ENCODE measurements around the gene SIN3A. TPM values are rescaled to one million over a fixed set of nuclear protein-coding genes. Genes with fewer than 3 reads are reported as not detected.

SIN3A gene
- total RNA-seq, 1 experiment from 2014 or later: 91.8 TPM

- TF ChIP-seq EZH2 (IDR thresholded peaks at IDR 0.05; ENCODE audit: low read depth) (no peak), CTCF (conservative IDR thresholded peaks at IDR 0.05) (no peak)
- H2AFZ ChIP-seq: no peak overlapping the region
- no peak overlapping the region for H3K27ac ChIP-seq
- no peak overlapping the region for H3K4me2 ChIP-seq
- H4K20me1 ChIP-seq (ENCODE audit: insufficient read depth): peaks cover 6% of the 10 kb centered on the region; the same call in 1 of the 2 replicates
- POLR2A ChIA-PET (ENCODE audit: unreplicated experiment): no interaction called here
- BruUV-seq (replicated peaks): no TSS peak
- DNase-seq: no peak
- H3K79me2 ChIP-seq (ENCODE audit: low read depth): peaks cover 10% of the 10 kb centered on the region
- CTCF ChIA-PET: interaction anchor here (0.6 kb wide), 1 partner anchor 15 kb away, joined by 5 read pairs; no protein-coding TSS in a partner anchor
- intact Hi-C loops (cut with micrococcal nuclease; ENCODE audit: unreplicated experiment): no loop called here
- no peaks in the 10 kb centered on the region for H3K27me3 ChIP-seq (ENCODE audit: insufficient read depth, low read depth)
- no peak overlapping the region for H3K4me3 ChIP-seq
- no peaks in the 10 kb centered on the region for H3F3A ChIP-seq (ENCODE audit: insufficient read depth, low read depth)
- H3K4me1 ChIP-seq (replicated peaks; ENCODE audit: insufficient read depth): peaks cover 7% of the 10 kb centered on the region; the same call in 1 of the 2 replicates
- H3K9me2 ChIP-seq (ENCODE audit: insufficient read depth): no peaks in the 10 kb centered on the region
- no peaks in the 10 kb centered on the region for H3K9me3 ChIP-seq (ENCODE audit: insufficient read depth, low read depth)
- H3K36me3 ChIP-seq (ENCODE audit: low read depth): no peaks in the 10 kb centered on the region
These were observed 88.7 kb downstream of the SIN3A start for GRCh38 chr15:75362642-75363249.

- H3K27me3 ChIP-seq (ENCODE audit: insufficient read depth, low read depth): no peaks in the 10 kb centered on the region
- no peak overlapping the region for H3K27ac ChIP-seq
- intact Hi-C loops (cut with micrococcal nuclease; ENCODE audit: unreplicated experiment): no loop called here
- H3K4me3 ChIP-seq: no peak overlapping the region
- no peaks in the 10 kb centered on the region for H3K9me3 ChIP-seq (ENCODE audit: insufficient read depth, low read depth)
- BruUV-seq (replicated peaks): no TSS peak
- no peak for DNase-seq
- no peaks in the 10 kb centered on the region for H3K36me3 ChIP-seq (ENCODE audit: low read depth)
- CTCF ChIA-PET: no interaction called here
- POLR2A ChIA-PET (ENCODE audit: unreplicated experiment): no interaction called here
- no peak overlapping the region for H3K4me2 ChIP-seq
- no peaks in the 10 kb centered on the region for H3F3A ChIP-seq (ENCODE audit: insufficient read depth, low read depth)
- H3K79me2 ChIP-seq (ENCODE audit: low read depth): peaks cover 5% of the 10 kb centered on the region
- TF ChIP-seq CTCF (conservative IDR thresholded peaks at IDR 0.05): no peak
- TF ChIP-seq EZH2 (IDR thresholded peaks at IDR 0.05; ENCODE audit: low read depth): no peak
- H3K9me2 ChIP-seq (ENCODE audit: insufficient read depth): no peaks in the 10 kb centered on the region
- H3K4me1 ChIP-seq (replicated peaks; ENCODE audit: insufficient read depth): peaks cover 2% of the 10 kb centered on the region; the same call in 1 of the 2 replicates
- H2AFZ ChIP-seq: no peak overlapping the region
- peaks cover under 1% of the 10 kb centered on the region; the same call in 1 of the 2 replicates for H4K20me1 ChIP-seq (ENCODE audit: insufficient read depth)
These were observed 89.4 kb downstream of the SIN3A start for GRCh38 chr15:75361989-75362641.

GRCh38 chr15:75361361-75361988 lies 90.0 kb downstream of the SIN3A start:
- no peak for DNase-seq
- Histone ChIP-seq H3K79me2 (ENCODE audit: low read depth) (no peaks in the 10 kb centered on the region), H3K9me3 (ENCODE audit: insufficient read depth, low read depth) (no peaks in the 10 kb centered on the region), H3K36me3 (ENCODE audit: low read depth) (no peaks in the 10 kb centered on the region), H3K4me2 (no peak overlapping the region), H3F3A (ENCODE audit: insufficient read depth, low read depth) (no peaks in the 10 kb centered on the region), H2AFZ (no peak overlapping the region), H3K9me2 (ENCODE audit: insufficient read depth) (no peaks in the 10 kb centered on the region), H3K27me3 (ENCODE audit: insufficient read depth, low read depth) (no peaks in the 10 kb centered on the region), H3K27ac (no peak overlapping the region), H4K20me1 (ENCODE audit: insufficient read depth) (no peaks in the 10 kb centered on the region), H3K4me3 (no peak overlapping the region), H3K4me1 (replicated peaks; ENCODE audit: insufficient read depth) (no peaks in the 10 kb centered on the region)
- CTCF ChIA-PET: no interaction called here
- POLR2A ChIA-PET (ENCODE audit: unreplicated experiment): no interaction called here
- no peak for TF ChIP-seq EZH2 (IDR thresholded peaks at IDR 0.05; ENCODE audit: low read depth)
- TF ChIP-seq CTCF (conservative IDR thresholded peaks at IDR 0.05): no peak
- intact Hi-C loops (cut with micrococcal nuclease; ENCODE audit: unreplicated experiment): no loop called here
- BruUV-seq (replicated peaks): no TSS peak

Data from PC-9 (cell line).